Fibroblast of skin of back (primary cell): Measurements from ENCODE around the gene ITPR1.

Source experiments
- DNase-seq: peaks from one replicate; pipeline ENCODE4 v3.0.0-alpha.2; 2013

The ITPR1 gene

GRCh38 chr3:4688411-4688810, 195.3 kb downstream of the ITPR1 start:
- DNase-seq: no peak

- DNase-seq: peak; percentile 5
Observed at GRCh38 chr3:4689021-4689420, 195.9 kb downstream of the ITPR1 start.

- DNase-seq: no peak
Observed at GRCh38 chr3:4690277-4690676, 197.1 kb downstream of the ITPR1 start.

- DNase-seq: no peak
Observed at GRCh38 chr3:4693620-4694019, 200.5 kb downstream of the ITPR1 start.

- DNase-seq: no peak
Observed at GRCh38 chr3:4695846-4696245, 202.7 kb downstream of the ITPR1 start.

GRCh38 chr3:4696266-4696665, 203.1 kb downstream of the ITPR1 start:
- no peak for DNase-seq

GRCh38 chr3:4698125-4698821, 205.1 kb downstream of the ITPR1 start:
- no peak for DNase-seq

- no peak for DNase-seq
Observed at GRCh38 chr3:4703054-4703480, 209.9 kb downstream of the ITPR1 start.

- DNase-seq: no peak
Observed at GRCh38 chr3:4704552-4704951, 211.4 kb downstream of the ITPR1 start.

- no peak for DNase-seq
Observed at GRCh38 chr3:4707324-4707723, 214.2 kb downstream of the ITPR1 start.

GRCh38 chr3:4708230-4708629, 215.1 kb downstream of the ITPR1 start:
- DNase-seq: no peak

- no peak for DNase-seq
Observed at GRCh38 chr3:4709341-4709740, 216.2 kb downstream of the ITPR1 start.

GRCh38 chr3:4710191-4710590, 217.0 kb downstream of the ITPR1 start:
- DNase-seq: no peak

- DNase-seq: no peak
Observed at GRCh38 chr3:4711680-4711992, 218.5 kb downstream of the ITPR1 start.

GRCh38 chr3:4712109-4712508, 219.0 kb downstream of the ITPR1 start:
- no peak for DNase-seq

- no peak for DNase-seq
Observed at GRCh38 chr3:4714045-4714444, 220.9 kb downstream of the ITPR1 start.

- DNase-seq: no peak
Observed at GRCh38 chr3:4716266-4716665, 223.1 kb downstream of the ITPR1 start.

GRCh38 chr3:4716706-4717362, 223.7 kb downstream of the ITPR1 start:
- DNase-seq: peak; percentile 59

- no peak for DNase-seq
Observed at GRCh38 chr3:4717363-4717740, 224.2 kb downstream of the ITPR1 start.

GRCh38 chr3:4718179-4718736, 225.1 kb downstream of the ITPR1 start:
- no peak for DNase-seq

- no peak for DNase-seq
Observed at GRCh38 chr3:4719046-4719501, 225.9 kb downstream of the ITPR1 start.

GRCh38 chr3:4720316-4721075, 227.3 kb downstream of the ITPR1 start:
- peak; percentile 59 for DNase-seq

GRCh38 chr3:4721511-4721911, 228.4 kb downstream of the ITPR1 start:
- DNase-seq: peak; percentile 93
